PFSK-1 (cell line): ENCODE data around the gene UNC93B1.

Source experiments
- POLR2AphosphoS5 ChIP-seq: IDR thresholded peaks from 2 replicates; pipeline ENCODE4 v1.6.1; 2012; ENCODE audit warnings: low read depth, mild to moderate bottlenecking, control low read depth, low read length, moderate library complexity
- SIN3A ChIP-seq: IDR thresholded peaks from 2 replicates; pipeline ENCODE4 v1.6.1; 2012; ENCODE audit warnings: mild to moderate bottlenecking, low read length, moderate library complexity, borderline replicate concordance; ENCODE audit not compliant: insufficient read depth
- TAF1 ChIP-seq: IDR thresholded peaks from 2 replicates; pipeline ENCODE4 v1.6.1; 2012; ENCODE audit warnings: low read length, control low read depth, borderline replicate concordance; ENCODE audit not compliant: insufficient read depth

GRCh38 chr11:68041617-68042218 is 37.8 kb upstream of the UNC93B1 start:
- TF ChIP-seq POLR2AphosphoS5 (no peak), SIN3A (no peak), TAF1 (no peak)
